Measurements from ENCODE around the gene RBFOX1. TPM values are rescaled to one million over a fixed set of nuclear protein-coding genes. Genes with fewer than 3 reads are reported as not detected.

The RBFOX1 gene
- total and polyA plus RNA-seq, 5 experiments from 2014 or later, result not detected

GRCh38 chr16:7508656-7509055 lies 176.0 kb downstream of the RBFOX1 start:
- no peak overlapping the region for H3K4me3 Mint-ChIP-seq
- H3K27me3 Mint-ChIP-seq, result peaks cover 0 to 4% (median 0%) of the 10 kb centered on the region in 5 donors
- no peak for DNase-seq
- peaks cover 0 to 2% (median 0%) of the 10 kb centered on the region in 4 donors for H3K4me1 Mint-ChIP-seq
- H3K9me3 Mint-ChIP-seq, result peaks cover 0 to 14% (median 10%) of the 10 kb centered on the region in 9 donors
- POLR2A ChIA-PET, result no interaction called here
- H3K27ac Mint-ChIP-seq, result no peak overlapping the region
- peaks cover 0 to 7% (median 0%) of the 10 kb centered on the region in 3 donors for H3K36me3 Mint-ChIP-seq
- ATAC-seq, result no peak

GRCh38 chr16:7509963-7510601 lies 177.4 kb downstream of the RBFOX1 start:
- DNase-seq (no peak), ATAC-seq (no peak)
- peaks cover 0 to 2% (median 0%) of the 10 kb centered on the region in 4 donors for H3K4me1 Mint-ChIP-seq
- peaks cover 0 to 28% (median 10%) of the 10 kb centered on the region in 9 donors for H3K9me3 Mint-ChIP-seq
- peaks cover 0 to 4% (median 0%) of the 10 kb centered on the region in 5 donors for H3K27me3 Mint-ChIP-seq
- no peak overlapping the region for H3K4me3 Mint-ChIP-seq
- POLR2A ChIA-PET, result no interaction called here
- H3K27ac Mint-ChIP-seq, result no peak overlapping the region
- peaks cover 0 to 7% (median 2%) of the 10 kb centered on the region in 3 donors for H3K36me3 Mint-ChIP-seq

GRCh38 chr16:7511549-7512260 lies 179.1 kb downstream of the RBFOX1 start:
- Mint-ChIP-seq H3K9me3 (peaks cover 0 to 28% (median 9%) of the 10 kb centered on the region in 9 donors), H3K27me3 (peaks cover 0 to 4% (median 0%) of the 10 kb centered on the region in 5 donors), H3K4me1 (peaks cover 0 to 2% (median 0%) of the 10 kb centered on the region in 4 donors), H3K4me3 (no peak overlapping the region), H3K36me3 (peaks cover 0 to 7% (median 2%) of the 10 kb centered on the region in 3 donors), H3K27ac (no peak overlapping the region)
- POLR2A ChIA-PET, result no interaction called here
- ATAC-seq, result no peak
- DNase-seq, result no peak

- DNase-seq, result no peak
- POLR2A ChIA-PET, result no interaction called here
- H3K4me3 Mint-ChIP-seq, result no peak overlapping the region
- H3K36me3 Mint-ChIP-seq, result peaks cover 0 to 7% (median 2%) of the 10 kb centered on the region in 3 donors
- peaks cover 0 to 2% (median 0%) of the 10 kb centered on the region in 4 donors for H3K4me1 Mint-ChIP-seq
- no peak for ATAC-seq
- H3K27ac Mint-ChIP-seq, result no peak overlapping the region
- H3K27me3 Mint-ChIP-seq, result peaks cover 0 to 4% (median 0%) of the 10 kb centered on the region in 5 donors
- peaks cover 0 to 28% (median 9%) of the 10 kb centered on the region in 9 donors for H3K9me3 Mint-ChIP-seq
Observed at GRCh38 chr16:7512503-7512902, 179.9 kb downstream of the RBFOX1 start.

GRCh38 chr16:7513429-7513828 lies 180.8 kb downstream of the RBFOX1 start:
- ATAC-seq, result no peak
- POLR2A ChIA-PET, result no interaction called here
- H3K9me3 Mint-ChIP-seq, result peaks cover 0 to 28% (median 9%) of the 10 kb centered on the region in 9 donors
- H3K27me3 Mint-ChIP-seq, result peaks cover 0 to 4% (median 0%) of the 10 kb centered on the region in 5 donors
- H3K4me3 Mint-ChIP-seq, result no peak overlapping the region
- DNase-seq, result no peak
- peaks cover 0 to 2% (median 0%) of the 10 kb centered on the region in 4 donors for H3K4me1 Mint-ChIP-seq
- no peak overlapping the region for H3K27ac Mint-ChIP-seq
- peaks cover 0 to 7% (median 2%) of the 10 kb centered on the region in 3 donors for H3K36me3 Mint-ChIP-seq

- H3K27ac Mint-ChIP-seq, result no peak overlapping the region
- no peak overlapping the region for H3K4me3 Mint-ChIP-seq
- peaks cover 0 to 2% (median 0%) of the 10 kb centered on the region in 4 donors for H3K4me1 Mint-ChIP-seq
- no peaks in the 10 kb centered on the region for H3K27me3 Mint-ChIP-seq
- ATAC-seq (no peak), DNase-seq (no peak)
- H3K36me3 Mint-ChIP-seq, result peaks cover 0 to 2% (median 0%) of the 10 kb centered on the region in 3 donors
- peaks cover 0 to 18% (median 7%) of the 10 kb centered on the region in 9 donors for H3K9me3 Mint-ChIP-seq
- POLR2A ChIA-PET, result no interaction called here
Observed at GRCh38 chr16:7515543-7515942, 182.9 kb downstream of the RBFOX1 start.

GRCh38 chr16:7517496-7517895 lies 184.9 kb downstream of the RBFOX1 start:
- ATAC-seq (no peak), DNase-seq (no peak)
- POLR2A ChIA-PET, result no interaction called here
- Mint-ChIP-seq H3K27me3 (no peaks in the 10 kb centered on the region), H3K27ac (no peak overlapping the region), H3K4me3 (no peak overlapping the region), H3K36me3 (peaks cover 0 to 2% (median 0%) of the 10 kb centered on the region in 3 donors), H3K4me1 (no peaks in the 10 kb centered on the region), H3K9me3 (peaks cover 0 to 17% (median 5%) of the 10 kb centered on the region in 9 donors)

- POLR2A ChIA-PET, result no interaction called here
- H3K9me3 Mint-ChIP-seq, result peaks cover 0 to 17% (median 5%) of the 10 kb centered on the region in 9 donors
Observed at GRCh38 chr16:7518158-7518557, 185.5 kb downstream of the RBFOX1 start.

GRCh38 chr16:7521834-7522233 lies 189.2 kb downstream of the RBFOX1 start:
- no peak overlapping the region for H3K27ac Mint-ChIP-seq
- no peaks in the 10 kb centered on the region for H3K27me3 Mint-ChIP-seq
- H3K9me3 Mint-ChIP-seq, result peaks cover 0 to 13% (median 5%) of the 10 kb centered on the region in 9 donors
- H3K4me3 Mint-ChIP-seq, result no peak overlapping the region
- H3K36me3 Mint-ChIP-seq, result peaks cover 0 to 3% (median 0%) of the 10 kb centered on the region in 3 donors
- no peak for DNase-seq
- POLR2A ChIA-PET, result no interaction called here
- ATAC-seq, result no peak
- H3K4me1 Mint-ChIP-seq, result no peaks in the 10 kb centered on the region

More at GRCh38 chr16:7518158-7518557, 185.5 kb downstream of the RBFOX1 start:
- DNase-seq, result no peak
- no peaks in the 10 kb centered on the region for H3K27me3 Mint-ChIP-seq
- H3K4me3 Mint-ChIP-seq, result no peak overlapping the region
- peaks cover 0 to 2% (median 0%) of the 10 kb centered on the region in 3 donors for H3K36me3 Mint-ChIP-seq
- ATAC-seq, result no peak
- H3K4me1 Mint-ChIP-seq, result no peaks in the 10 kb centered on the region
- H3K27ac Mint-ChIP-seq, result no peak overlapping the region

- H3K4me1 Mint-ChIP-seq, result no peaks in the 10 kb centered on the region
- H3K27me3 Mint-ChIP-seq, result no peaks in the 10 kb centered on the region
- no peak overlapping the region for H3K27ac Mint-ChIP-seq
- no peak overlapping the region for H3K4me3 Mint-ChIP-seq
- H3K36me3 Mint-ChIP-seq, result peaks cover 0 to 3% (median 0%) of the 10 kb centered on the region in 3 donors
- POLR2A ChIA-PET, result no interaction called here
- ATAC-seq (no peak), DNase-seq (no peak)
- H3K9me3 Mint-ChIP-seq, result peaks cover 0 to 13% (median 5%) of the 10 kb centered on the region in 9 donors
Observed at GRCh38 chr16:7524419-7524818, 191.8 kb downstream of the RBFOX1 start.

GRCh38 chr16:7526736-7527135 lies 194.1 kb downstream of the RBFOX1 start:
- POLR2A ChIA-PET, result no interaction called here
- peaks cover 0 to 9% (median 3%) of the 10 kb centered on the region in 9 donors for H3K9me3 Mint-ChIP-seq
- no peak for DNase-seq

GRCh38 chr16:7532534-7532933 lies 199.9 kb downstream of the RBFOX1 start:
- H3K36me3 Mint-ChIP-seq, result no peaks in the 10 kb centered on the region
- no peaks in the 10 kb centered on the region for H3K27me3 Mint-ChIP-seq
- POLR2A ChIA-PET, result no interaction called here
- H3K9me3 Mint-ChIP-seq, result peaks cover 0 to 17% (median 10%) of the 10 kb centered on the region in 9 donors
- no peak overlapping the region for H3K27ac Mint-ChIP-seq
- H3K4me3 Mint-ChIP-seq, result no peak overlapping the region
- ATAC-seq (no peak), DNase-seq (no peak)
- peaks cover 0 to 1% (median 0%) of the 10 kb centered on the region in 4 donors for H3K4me1 Mint-ChIP-seq

More at GRCh38 chr16:7526736-7527135, 194.1 kb downstream of the RBFOX1 start:
- Mint-ChIP-seq H3K27ac (no peak overlapping the region), H3K27me3 (no peaks in the 10 kb centered on the region), H3K4me1 (peaks cover 0 to 1% (median 0%) of the 10 kb centered on the region in 4 donors), H3K4me3 (no peak overlapping the region), H3K36me3 (peaks cover 0 to 3% (median 0%) of the 10 kb centered on the region in 3 donors)
- ATAC-seq, result no peak

- Mint-ChIP-seq H3K9me3 (peaks cover 0 to 32% (median 12%) of the 10 kb centered on the region in 9 donors), H3K4me3 (no peak overlapping the region), H3K36me3 (peaks cover 0 to 5% (median 0%) of the 10 kb centered on the region in 3 donors), H3K27me3 (no peaks in the 10 kb centered on the region), H3K4me1 (peaks cover 0 to 1% (median 0%) of the 10 kb centered on the region in 4 donors), H3K27ac (no peak overlapping the region)
- DNase-seq, result no peak
- POLR2A ChIA-PET, result no interaction called here
- no peak for ATAC-seq
Observed at GRCh38 chr16:7534749-7535148, 202.1 kb downstream of the RBFOX1 start.
